Choroid plexus epithelial cell (primary cell): ENCODE data around the gene KLF13.

Experiments
- DNase-seq: peaks from one replicate; pipeline ENCODE4 v3.0.0-alpha.2; 2010; ENCODE audit warnings: low read depth
- H3K4me3 ChIP-seq: 2 replicates; pipeline ENCODE4 v1.5.1; 2011; ENCODE audit warnings: low read depth, mild to moderate bottlenecking, control low read depth, low read length, moderate library complexity
- CTCF ChIP-seq: conservative IDR thresholded peaks from 2 replicates; pipeline ENCODE4 v1.5.1; 2011; ENCODE audit warnings: low read depth, mild to moderate bottlenecking, control low read depth, inconsistent platforms, low read length, moderate library complexity

The KLF13 gene

GRCh38 chr15:31403096-31403495, 76.5 kb downstream of the KLF13 start:
- TF ChIP-seq CTCF: no peak
- DNase-seq: no peak
- no peak overlapping the region for H3K4me3 ChIP-seq

GRCh38 chr15:31403606-31404005, 77.0 kb downstream of the KLF13 start:
- H3K4me3 ChIP-seq: no peak overlapping the region
- peak; percentile 61 for DNase-seq
- TF ChIP-seq CTCF: no peak

GRCh38 chr15:31404345-31404744, 77.7 kb downstream of the KLF13 start:
- H3K4me3 ChIP-seq: no peak overlapping the region
- no peak for TF ChIP-seq CTCF
- DNase-seq: no peak

GRCh38 chr15:31405200-31405920, 78.7 kb downstream of the KLF13 start:
- H3K4me3 ChIP-seq: no peak overlapping the region
- TF ChIP-seq CTCF: no peak
- no peak for DNase-seq

- DNase-seq: no peak
- no peak for TF ChIP-seq CTCF
- no peak overlapping the region for H3K4me3 ChIP-seq
Measured at GRCh38 chr15:31407376-31407775, 80.7 kb downstream of the KLF13 start.

GRCh38 chr15:31407851-31408250, 81.2 kb downstream of the KLF13 start:
- DNase-seq: no peak
- no peak for TF ChIP-seq CTCF
- no peak overlapping the region for H3K4me3 ChIP-seq

GRCh38 chr15:31408724-31409123, 82.1 kb downstream of the KLF13 start:
- no peak for TF ChIP-seq CTCF
- H3K4me3 ChIP-seq: no peak overlapping the region
- DNase-seq: no peak
